Choroid plexus epithelial cell (primary cell): ENCODE data around the gene ADARB2.

Source experiments
- DNase-seq: peaks from one replicate; pipeline ENCODE4 v3.0.0-alpha.2; 2010; ENCODE audit warnings: low read depth
- H3K4me3 ChIP-seq: 2 replicates; pipeline ENCODE4 v1.5.1; 2011; ENCODE audit warnings: low read depth, mild to moderate bottlenecking, control low read depth, low read length, moderate library complexity
- TF ChIP-seq, protein P1 (sequence below): conservative IDR thresholded peaks from 2 replicates; pipeline ENCODE4 v1.5.1; 2011; ENCODE audit warnings: low read depth, mild to moderate bottlenecking, control low read depth, inconsistent platforms, low read length, moderate library complexity

Gene ADARB2

DNA sequence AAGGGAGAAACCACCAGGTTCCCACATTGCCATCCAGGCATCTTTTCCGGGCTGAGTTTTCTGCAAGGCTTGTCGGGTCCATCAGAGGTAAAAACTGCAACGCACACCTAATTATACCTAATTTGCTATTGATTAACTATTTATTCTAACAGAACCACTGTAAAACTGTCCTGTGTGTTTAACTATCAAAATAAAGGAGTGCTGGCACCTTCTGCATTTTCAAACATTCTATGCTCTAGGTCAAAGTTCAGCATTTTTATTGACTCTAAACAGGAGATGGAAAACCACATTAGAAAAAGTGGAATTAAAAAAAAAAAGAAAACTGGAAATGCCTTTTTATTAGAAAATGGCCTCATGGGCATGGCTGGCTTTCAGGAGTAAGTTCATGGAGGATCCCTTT is 82.0 kb downstream of the ADARB2 start:
- no peak overlapping the region for H3K4me3 ChIP-seq
- DNase-seq = no peak
- TF ChIP-seq, protein P1, sequence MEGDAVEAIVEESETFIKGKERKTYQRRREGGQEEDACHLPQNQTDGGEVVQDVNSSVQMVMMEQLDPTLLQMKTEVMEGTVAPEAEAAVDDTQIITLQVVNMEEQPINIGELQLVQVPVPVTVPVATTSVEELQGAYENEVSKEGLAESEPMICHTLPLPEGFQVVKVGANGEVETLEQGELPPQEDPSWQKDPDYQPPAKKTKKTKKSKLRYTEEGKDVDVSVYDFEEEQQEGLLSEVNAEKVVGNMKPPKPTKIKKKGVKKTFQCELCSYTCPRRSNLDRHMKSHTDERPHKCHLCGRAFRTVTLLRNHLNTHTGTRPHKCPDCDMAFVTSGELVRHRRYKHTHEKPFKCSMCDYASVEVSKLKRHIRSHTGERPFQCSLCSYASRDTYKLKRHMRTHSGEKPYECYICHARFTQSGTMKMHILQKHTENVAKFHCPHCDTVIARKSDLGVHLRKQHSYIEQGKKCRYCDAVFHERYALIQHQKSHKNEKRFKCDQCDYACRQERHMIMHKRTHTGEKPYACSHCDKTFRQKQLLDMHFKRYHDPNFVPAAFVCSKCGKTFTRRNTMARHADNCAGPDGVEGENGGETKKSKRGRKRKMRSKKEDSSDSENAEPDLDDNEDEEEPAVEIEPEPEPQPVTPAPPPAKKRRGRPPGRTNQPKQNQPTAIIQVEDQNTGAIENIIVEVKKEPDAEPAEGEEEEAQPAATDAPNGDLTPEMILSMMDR = no peak

DNA sequence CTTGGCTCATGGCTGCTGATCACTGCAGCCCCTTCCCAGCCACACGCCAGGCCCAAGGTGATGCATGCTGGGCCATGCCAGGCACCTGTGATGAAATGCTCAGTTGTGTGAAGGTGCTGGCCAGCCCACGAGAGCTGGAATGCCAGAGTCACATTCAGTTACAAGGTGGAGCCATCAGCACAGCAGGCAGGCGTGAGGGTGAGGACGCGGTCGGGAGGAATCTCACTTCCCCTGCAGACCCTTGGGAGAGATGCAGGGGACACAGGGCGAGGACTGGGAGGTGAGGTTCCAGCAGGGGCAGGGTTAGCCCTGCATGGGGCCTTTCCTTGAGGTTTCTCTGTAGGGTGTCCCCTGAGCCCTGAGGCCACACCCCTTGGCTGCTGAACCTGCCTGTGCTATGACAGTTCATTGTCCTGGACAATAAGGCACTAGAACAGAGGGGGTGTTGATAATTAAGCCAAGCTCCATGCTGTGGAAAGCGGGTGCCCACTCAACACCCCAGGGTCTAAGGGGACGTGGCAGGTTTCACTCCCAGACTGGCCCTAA is 82.4 kb downstream of the ADARB2 start:
- TF ChIP-seq, protein P1 = no peak

DNA sequence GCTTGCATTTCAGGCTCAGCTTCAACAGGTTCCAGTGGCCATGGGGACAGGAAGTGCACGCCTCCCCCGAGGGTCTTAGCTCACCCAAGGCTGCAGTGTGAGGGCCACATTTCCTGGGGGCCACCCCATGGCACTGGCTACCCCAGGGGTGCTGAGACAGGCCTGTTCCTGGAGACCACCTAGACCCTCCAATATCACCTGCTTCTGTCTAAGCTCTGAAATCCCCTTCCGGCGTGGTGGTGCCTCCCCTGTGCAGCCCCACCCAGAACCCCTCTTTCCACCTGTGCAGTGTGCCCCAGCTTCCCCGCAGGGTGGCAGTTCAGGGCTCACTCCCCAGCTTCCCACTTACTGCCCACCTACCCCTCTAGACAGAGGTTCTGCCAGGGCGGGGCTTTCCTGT is 83.1 kb downstream of the ADARB2 start:
- H3K4me3 ChIP-seq = no peak overlapping the region
- no peak for DNase-seq
- TF ChIP-seq, protein P1 = no peak

More for the DNA sequence above, 82.4 kb downstream of the ADARB2 start:
- H3K4me3 ChIP-seq = no peak overlapping the region
- DNase-seq = no peak

DNA sequence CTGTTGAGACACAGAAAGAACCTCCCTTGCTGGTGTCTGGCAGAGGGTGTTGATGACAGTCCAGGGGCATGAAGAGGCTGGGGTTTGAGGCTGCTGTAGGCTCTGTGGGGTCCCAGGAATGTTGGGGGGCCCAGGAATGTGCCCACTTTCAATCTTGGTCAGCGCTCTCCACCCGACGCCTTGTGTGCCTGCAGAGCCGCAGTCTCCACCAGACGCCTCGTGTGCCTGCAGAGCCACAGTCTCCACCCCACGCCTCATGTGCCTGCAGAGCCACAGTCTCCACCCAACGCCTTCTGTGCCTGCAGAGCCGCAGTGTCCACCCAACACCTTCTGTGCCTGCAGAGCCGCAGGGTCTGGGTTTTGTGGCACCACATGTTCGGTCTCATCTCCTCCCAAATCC is 84.0 kb downstream of the ADARB2 start:
- DNase-seq = no peak
- H3K4me3 ChIP-seq = no peak overlapping the region
- TF ChIP-seq, protein P1 = no peak

DNA sequence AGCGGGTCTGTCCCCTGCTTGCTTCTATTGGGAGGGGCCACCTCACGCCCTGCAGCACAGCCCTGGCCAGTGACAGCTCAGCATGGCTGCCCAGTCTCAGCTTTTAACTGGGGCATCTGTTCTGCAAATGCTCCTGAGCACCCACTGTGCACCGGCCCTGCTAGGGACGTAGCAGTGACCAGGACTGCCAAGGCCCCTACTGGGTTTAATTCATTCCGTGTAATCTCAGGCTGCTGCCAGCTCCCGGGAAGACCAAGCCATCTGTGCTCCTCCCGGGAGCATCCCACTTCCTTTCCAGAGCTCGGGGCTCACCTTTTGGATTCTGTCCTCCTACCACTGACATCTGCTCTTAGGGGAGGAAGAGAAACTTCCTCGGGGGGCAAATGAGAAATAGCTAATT is 85.2 kb downstream of the ADARB2 start:
- TF ChIP-seq, protein P1 = no peak
- no peak for DNase-seq
- H3K4me3 ChIP-seq = no peak overlapping the region

DNA sequence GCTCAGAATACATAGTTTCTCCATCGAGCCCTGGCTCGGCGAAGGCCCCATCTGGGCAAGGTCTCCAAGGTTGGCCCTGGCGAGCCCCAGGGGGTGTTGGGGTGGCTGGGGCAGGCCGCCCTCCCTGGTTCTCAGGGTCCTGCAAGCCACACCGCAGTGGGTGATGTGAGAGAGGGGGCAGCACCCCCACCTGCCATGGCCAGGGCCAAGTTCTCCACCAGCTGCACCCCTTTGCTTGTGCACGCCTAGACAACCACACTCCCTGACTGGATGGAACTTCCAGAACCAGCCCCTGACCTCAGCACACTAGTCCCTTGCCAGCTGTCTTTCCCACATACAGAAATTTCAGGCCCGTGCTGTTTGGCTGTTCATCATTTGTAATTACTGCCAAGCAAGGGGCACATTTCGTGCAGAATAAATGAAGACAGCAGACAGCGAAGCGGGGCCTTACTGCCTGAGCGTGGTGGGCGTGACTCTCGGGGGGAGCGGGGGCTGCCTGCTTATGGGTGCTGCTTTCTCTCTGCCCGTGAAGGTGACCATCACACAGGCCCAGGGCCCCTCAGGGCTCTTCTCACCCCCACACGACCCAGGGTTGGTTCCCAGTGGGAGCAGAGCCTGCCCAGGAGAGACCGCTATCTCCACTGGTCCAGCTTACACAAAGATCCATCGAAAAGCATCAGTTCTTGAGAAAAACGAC is 85.9 kb downstream of the ADARB2 start:
- DNase-seq = no peak
- TF ChIP-seq, protein P1 = no peak
- no peak overlapping the region for H3K4me3 ChIP-seq
